GM13976 (cell line): ENCODE measurements around the gene AGAP1.

ENCODE experiments used
- DNase-seq: peaks from one replicate; pipeline ENCODE4 v3.0.0; 2012; ENCODE audit warnings: low spot score
- CTCF ChIP-seq: IDR thresholded peaks from 2 replicates; pipeline ENCODE4 v1.5.1; 2012; ENCODE audit warnings: borderline replicate concordance, mild to moderate bottlenecking; ENCODE audit not compliant: insufficient read depth; ENCODE audit errors: extremely low read depth, missing control alignments, control extremely low read depth
- in situ Hi-C: fragments of 300-500 bp; cut with MboI; formaldehyde crosslinking; loops from one replicate; pipeline ENCODE4 v1.12.0; 2022; ENCODE audit warnings: low sequenced_read_pairs, mixed read lengths, inconsistent platforms; ENCODE audit not compliant: unreplicated experiment

AGAP1 gene

GRCh38 chr2:235506291-235506996 lies 12.6 kb downstream of the AGAP1 start:
- TF ChIP-seq CTCF = no peak
- in situ Hi-C loops = no loop called here
- DNase-seq = no peak

GRCh38 chr2:235506997-235507615 lies 13.3 kb downstream of the AGAP1 start:
- DNase-seq = no peak
- TF ChIP-seq CTCF = no peak
- in situ Hi-C loops = no loop called here

GRCh38 chr2:235507928-235508327 lies 14.1 kb downstream of the AGAP1 start:
- no peak for DNase-seq
- in situ Hi-C loops = no loop called here
- no peak for TF ChIP-seq CTCF

GRCh38 chr2:235508371-235509160 lies 14.7 kb downstream of the AGAP1 start:
- TF ChIP-seq CTCF = no peak
- in situ Hi-C loops = no loop called here
- no peak for DNase-seq

GRCh38 chr2:235510318-235510717 lies 16.5 kb downstream of the AGAP1 start:
- in situ Hi-C loops = no loop called here
- no peak for DNase-seq
- no peak for TF ChIP-seq CTCF

- no peak for TF ChIP-seq CTCF
- DNase-seq = no peak
- in situ Hi-C loops = no loop called here
Observed at GRCh38 chr2:235511187-235511661, 17.4 kb downstream of the AGAP1 start.
